NOMO-1 treated with DMSO at 0.1 percent for 48 hours (cell line): ENCODE results near the gene KCNMB3.

Experiments used
- DNase-seq: peaks from one replicate; lab custom pipeline; 2025; ENCODE audit not compliant: unreplicated experiment; lab: John Stamatoyannopoulos, UW

The KCNMB3 gene

GRCh38 chr3:179200790-179201189 lies 50.1 kb downstream of the KCNMB3 start:
- DNase-seq = no peak

- DNase-seq = no peak
Measured at GRCh38 chr3:179196700-179197099, 54.2 kb downstream of the KCNMB3 start.

- no peak for DNase-seq
Measured at GRCh38 chr3:179196098-179196497, 54.8 kb downstream of the KCNMB3 start.

GRCh38 chr3:179194931-179195330 lies 56.0 kb downstream of the KCNMB3 start:
- no peak for DNase-seq
